Heart right ventricle (tissue), 16 donors: Measurements from ENCODE around the gene FOSB. TPM values are rescaled to one million over a fixed set of nuclear protein-coding genes. Genes with fewer than 3 reads are reported as not detected.
"Not testable (repeated sequence)": the region's sequence is repeated elsewhere in the genome, so short reads cannot be mapped to it uniquely, and the experiment has no call there.

Source experiments
- ATAC-seq, 8 donors: fragments of 200-7000 bp; cut with Tn5 transposase; one replicate each; pipeline ENCODE4 v1.9.1; 2020; ENCODE audit warnings: mild to moderate bottlenecking in 8 of 8, moderate library complexity in 8 of 8, moderate number of reproducible peaks in 1 of 8
- DNase-seq, 2 donors: peaks; one replicate each; pipeline ENCODE4 v3.0.0-alpha.2; 2020
- H3K27ac ChIP-seq, 10 donors: fragments of 200-600 bp; sonication (generic) in 2 of 10; one replicate each; pipeline versions ENCODE4 v1.5.0 to v1.8.0; 2020 to 2022; ENCODE audit warnings: mild to moderate bottlenecking in 3 of 10
- H3K27me3 ChIP-seq, 7 donors: fragments of 200-600 bp; one replicate each; pipeline ENCODE4 v1.8.0; 2021 to 2022; ENCODE audit warnings: mild to moderate bottlenecking in 2 of 7
- H3K36me3 ChIP-seq, 9 donors: fragments of 200-600 bp; sonication (generic) in 1 of 9; one replicate each; pipeline versions ENCODE4 v1.5.0 to v1.8.0; 2020 to 2022; ENCODE audit warnings: mild to moderate bottlenecking in 2 of 9
- H3K4me1 ChIP-seq, 9 donors: fragments of 200-600 bp; sonication (generic) in 1 of 9; one replicate each; pipeline versions ENCODE4 v1.5.0 to v1.8.0; 2020 to 2022; ENCODE audit warnings: mild to moderate bottlenecking in 4 of 9
- H3K4me3 ChIP-seq, 10 donors: fragments of 200-600 bp; sonication (generic) in 2 of 10; one replicate each; pipeline versions ENCODE4 v1.5.0 to v1.8.0; 2020 to 2022; ENCODE audit warnings: mild to moderate bottlenecking in 7 of 10, moderate library complexity in 2 of 10
- H3K9me3 ChIP-seq, 11 donors: fragments of 200-600 bp in 10 of 11; sonication (generic) in 2 of 11; one replicate each; pipeline versions ENCODE4 v1.5.0 to v1.8.0; 2013 to 2022; ENCODE audit warnings: mild to moderate bottlenecking in 2 of 11, control low read depth in 1 of 11, moderate library complexity in 1 of 11
- WGBS, 2 donors: extraction: QIAGEN DNeasy Blood & Tissue Kit; methylation state at CpG; one replicate each; pipeline ENCODE4 v1.1.7; 2013; ENCODE audit warnings: inconsistent platforms in 1 of 2; 5-methylcytosine and 5-hydroxymethylcytosine counted together
- intact Hi-C, 10 donors: fragments of 100-400 bp; cut with DNase I; formaldehyde crosslinking; loops; one replicate each; pipeline versions ENCODE4 v1.11.1 to v1.14.2; 2022
- polyA plus RNA-seq, 2 donors: library from polyadenylated mRNA; stranded (reverse); fragments of 200-250 nt; gene quantifications; one replicate each; pipeline ENCODE4 v1.2.3, GENCODE V29; 2013
- total RNA-seq, 10 donors: library from RNA; stranded (reverse); fragmentation: NEBNext Ultra II Directional in 3 of 10; extraction: Animal tissue kit (Norgen Biotek cat#: 25700) in 3 of 10; gene quantifications; one replicate each; pipeline versions ENCODE4 v1.2.1 to v1.2.4, GENCODE V29; 2021 to 2023
- TF ChIP-seq, protein P1 (sequence below), 9 donors: fragments of 200-600 bp; sonication (generic) in 2 of 9; IDR thresholded peaks; one replicate each; pipeline versions ENCODE4 v1.5.0 to v1.8.0; 2021 to 2022; ENCODE audit warnings: antibody characterized with exemption in 9 of 9, mild to moderate bottlenecking in 5 of 9, moderate library complexity in 1 of 9
- donor health status: Arrhythmogenic right ventricular cardiomyopathy.
- donor health status: ischemic (EF 13 %, LVEDD 7.1; RV severe dilation, severe dysfunction).
- donor health status: healthy with polysubstance abuse.
- donor health status: DM: no; HTN: yes; CAD: no.
- donor health status: DM: no; HTN: no; CAD: no.
- donor health status: ischemic (EF 25% LVEDD 6.9; RV normal size, moderate dysfunction).
- donor health status: ischemic (EF 25% LVEDD 5.7; RV mildly dilated, moderate dysfunction).
- donor health status: healthy.
- donor health status: DM: yes; HTN: yes; CAD: no.
- donor health status: Ischemic cardiomyopathy.
- donor health status: ischemic (EF 35%, LVEDD 5.7; RV mildly dilated, moderate dysfunction).
- donor health status: nonischemic (EF 11% LVEDD 7.7; RV severe dilation, severe dysfunction).
- donor health status: DM: yes; HTN: yes; CAD: no.
- donor health status: PGD.
- donor health status: ischemic (EF 29% LVEDD 5.4; RV normal size, mild dysfunction).
- donor health status: nonischemic (EF 23%, LVEDD 6.1; RV moderate dilation, normal function).

FOSB gene
- total and polyA plus RNA-seq, 12 donors, result 0.39 to 54.5 (median 4.8) TPM

DNA sequence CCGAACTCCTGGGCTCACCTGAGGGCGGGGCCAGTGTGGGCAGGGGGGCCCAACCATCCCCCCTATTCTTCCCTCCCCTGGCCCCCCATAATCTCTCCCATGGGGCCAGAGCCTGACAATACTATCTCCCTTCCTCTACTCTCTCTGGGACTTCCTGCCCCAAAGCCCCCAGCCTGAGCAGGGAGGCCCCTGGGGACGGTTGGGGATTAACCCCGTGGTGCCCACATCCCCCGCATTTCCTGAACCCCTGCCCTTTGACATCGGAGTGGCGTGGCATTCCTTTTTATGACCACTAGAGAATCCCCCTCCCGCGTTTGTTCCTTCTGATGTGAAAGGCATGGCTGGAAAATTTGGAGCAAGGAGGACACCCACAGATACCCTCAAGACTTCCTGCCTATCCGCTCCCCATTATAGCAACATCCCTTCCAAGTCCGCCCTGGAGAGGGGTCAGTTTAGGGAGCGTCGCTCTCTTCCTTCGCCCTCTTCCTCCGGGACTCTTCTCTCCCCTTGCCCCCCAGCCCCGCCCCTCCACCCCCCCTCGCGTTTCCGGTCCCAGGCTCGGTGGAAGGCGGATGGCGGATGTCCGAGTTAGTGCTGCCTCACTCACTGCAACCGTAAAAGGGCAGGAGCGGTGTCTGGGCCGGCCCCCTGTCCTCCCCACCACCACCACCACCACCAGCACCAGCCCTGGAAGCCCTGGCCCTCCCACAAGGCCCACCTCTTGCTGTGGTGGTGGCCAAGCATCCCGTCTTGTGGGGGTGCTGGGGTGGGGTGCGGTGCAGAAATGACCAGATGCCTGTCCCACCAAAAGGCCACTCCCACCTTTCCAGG is 41.3 kb downstream of the FOSB start:
- H3K9me3 ChIP-seq, result no peaks in the 10 kb centered on the region
- no peaks in the 10 kb centered on the region for H3K27me3 ChIP-seq
- WGBS, 2 donors, result 2% methylated on average over 28 of the region's 28 CpGs
- ATAC-seq, result peak; percentile 54 to 78 (median 64)
- H3K4me3 ChIP-seq, result peak overlapping the region; percentile 76 to 100 (median 97)
- DNase-seq, result peak; percentile 79 to 87
- TF ChIP-seq, protein P1, sequence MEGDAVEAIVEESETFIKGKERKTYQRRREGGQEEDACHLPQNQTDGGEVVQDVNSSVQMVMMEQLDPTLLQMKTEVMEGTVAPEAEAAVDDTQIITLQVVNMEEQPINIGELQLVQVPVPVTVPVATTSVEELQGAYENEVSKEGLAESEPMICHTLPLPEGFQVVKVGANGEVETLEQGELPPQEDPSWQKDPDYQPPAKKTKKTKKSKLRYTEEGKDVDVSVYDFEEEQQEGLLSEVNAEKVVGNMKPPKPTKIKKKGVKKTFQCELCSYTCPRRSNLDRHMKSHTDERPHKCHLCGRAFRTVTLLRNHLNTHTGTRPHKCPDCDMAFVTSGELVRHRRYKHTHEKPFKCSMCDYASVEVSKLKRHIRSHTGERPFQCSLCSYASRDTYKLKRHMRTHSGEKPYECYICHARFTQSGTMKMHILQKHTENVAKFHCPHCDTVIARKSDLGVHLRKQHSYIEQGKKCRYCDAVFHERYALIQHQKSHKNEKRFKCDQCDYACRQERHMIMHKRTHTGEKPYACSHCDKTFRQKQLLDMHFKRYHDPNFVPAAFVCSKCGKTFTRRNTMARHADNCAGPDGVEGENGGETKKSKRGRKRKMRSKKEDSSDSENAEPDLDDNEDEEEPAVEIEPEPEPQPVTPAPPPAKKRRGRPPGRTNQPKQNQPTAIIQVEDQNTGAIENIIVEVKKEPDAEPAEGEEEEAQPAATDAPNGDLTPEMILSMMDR (IDR thresholded peaks at IDR 0.05), result peak in 2 of 9 donors; percentile 8 to 18
- peaks cover 0 to 15% (median 0%) of the 10 kb centered on the region in 9 donors for H3K36me3 ChIP-seq
- H3K27ac ChIP-seq, result peak overlapping the region; percentile 76 to 99 (median 97)
- H3K4me1 ChIP-seq, result peaks cover 5 to 60% (median 44%) of the 10 kb centered on the region in 9 donors
- intact Hi-C loops, result loop anchor here in 2 of 10 donors (5.0 kb wide), 2 partner anchors 63 to 68 kb away; no protein-coding TSS in a partner anchor

DNA sequence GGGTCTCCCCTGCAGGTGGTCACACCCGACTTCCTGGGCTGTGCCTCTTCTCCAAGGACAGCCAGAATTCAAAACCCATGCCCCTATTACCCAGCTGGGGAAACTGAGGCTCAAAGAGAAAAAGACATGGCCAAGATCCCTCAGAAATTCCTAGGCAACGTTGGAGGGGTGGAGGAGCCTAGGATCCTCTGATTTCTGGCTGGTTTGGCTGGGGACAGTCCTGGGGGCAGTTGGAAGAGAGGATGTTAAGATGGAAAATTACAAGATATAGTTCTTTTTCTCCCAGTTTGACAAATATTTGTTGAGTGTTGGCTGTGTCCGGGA is 41.9 kb downstream of the FOSB start:
- TF ChIP-seq, protein P1 (IDR thresholded peaks at IDR 0.05), result no peak
- WGBS, 2 donors, result 13 to 16% methylated on average over 3 of the region's 3 CpGs
- H3K9me3 ChIP-seq, result no peaks in the 10 kb centered on the region
- no peaks in the 10 kb centered on the region for H3K27me3 ChIP-seq
- peak overlapping the region; percentile 14 to 100 (median 96) for H3K4me3 ChIP-seq
- peak overlapping the region; percentile 76 to 99 (median 97) for H3K27ac ChIP-seq
- peaks cover 0 to 18% (median 0%) of the 10 kb centered on the region in 9 donors for H3K36me3 ChIP-seq
- no peak for ATAC-seq
- intact Hi-C loops, result loop anchor here in 2 of 10 donors (5.0 kb wide), 2 partner anchors 63 to 68 kb away; no protein-coding TSS in a partner anchor
- H3K4me1 ChIP-seq, result peaks cover 8 to 66% (median 50%) of the 10 kb centered on the region in 9 donors
- no peak for DNase-seq

DNA sequence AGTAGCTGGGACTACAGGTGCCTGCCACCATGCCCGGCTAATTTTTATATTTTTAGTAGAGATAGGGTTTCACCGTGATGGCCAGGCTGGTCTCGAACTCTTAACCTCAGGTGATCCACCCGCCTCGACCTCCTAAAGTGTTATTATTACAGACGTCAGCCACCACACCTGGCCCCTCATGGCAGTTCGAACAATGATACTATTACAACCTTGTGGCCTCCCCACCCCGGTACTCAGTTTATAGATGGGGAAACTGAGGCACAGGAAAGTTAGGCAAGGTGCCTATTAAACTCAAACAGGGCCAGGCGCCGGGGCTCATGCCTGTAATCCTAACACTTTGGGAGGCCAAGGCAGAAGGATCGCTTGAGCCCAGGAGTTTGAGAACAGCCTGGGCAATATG is 42.6 kb downstream of the FOSB start:
- Histone ChIP-seq H3K36me3 (peaks cover 0 to 21% (median 0%) of the 10 kb centered on the region in 9 donors), H3K4me1 (peaks cover 9 to 70% (median 57%) of the 10 kb centered on the region in 9 donors), H3K4me3 (peak overlapping the region in 5 of 10 donors; percentile 88 to 100 (median 97)), H3K27ac (peak overlapping the region in 7 of 10 donors; percentile 84 to 99 (median 98))
- DNase-seq, H3K27me3 ChIP-seq, ATAC-seq, intact Hi-C loops, H3K9me3 ChIP-seq: not testable (repeated sequence)
- WGBS, 2 donors, result 78 to 87% methylated on average over 11 of the region's 11 CpGs

DNA sequence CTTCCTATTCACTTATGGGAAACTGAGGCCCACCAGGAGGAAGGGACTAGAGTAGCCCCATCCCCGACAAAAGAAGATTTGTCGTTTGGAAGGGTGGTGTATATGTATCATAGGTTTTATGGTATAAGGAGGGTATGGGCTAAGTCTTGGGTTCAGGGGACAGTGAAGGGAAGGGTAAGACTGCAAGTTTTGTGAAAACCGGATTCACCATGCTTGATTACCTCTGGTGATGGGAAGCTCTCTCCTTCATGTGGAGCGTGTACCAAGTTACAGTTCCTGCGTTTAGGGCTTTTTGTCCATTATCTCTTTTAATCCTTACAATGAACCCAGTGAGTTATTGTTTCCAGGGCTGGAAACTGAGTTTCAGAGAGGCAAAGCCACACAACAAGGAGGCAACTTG is 43.3 kb downstream of the FOSB start:
- Histone ChIP-seq H3K27me3 (no peaks in the 10 kb centered on the region), H3K4me3 (peak overlapping the region in 1 of 10 donors; percentile 7), H3K4me1 (peaks cover 9 to 70% (median 61%) of the 10 kb centered on the region in 9 donors), H3K36me3 (peaks cover 0 to 28% (median 0%) of the 10 kb centered on the region in 9 donors), H3K9me3 (no peaks in the 10 kb centered on the region), H3K27ac (peak overlapping the region in 2 of 10 donors; percentile 98 to 99)
- intact Hi-C loops, result no loop called here
- WGBS, 2 donors, result 91 to 94% methylated on average over 5 of the region's 5 CpGs
- TF ChIP-seq, protein P1 (IDR thresholded peaks at IDR 0.05), result no peak
- ATAC-seq (no peak), DNase-seq (no peak)
